ENCODE measurements around the gene TMTC3.
"Not testable (repeated sequence)": the region's sequence is repeated elsewhere in the genome, so short reads cannot be mapped to it uniquely, and the experiment has no call there.

The TMTC3 gene

GRCh38 chr12:88141774-88142609, at the start of gene TMTC3, which contains the start of gene CEP290:
Gene TMTC3 (plus strand): TSS chr12:88142307. CDS start chr12:88148316, 6,009 bp downstream.
Gene CEP290 (minus strand): TSS chr12:88142088. CDS start chr12:88141307, 781 bp downstream.
- peak; percentile 77 to 89 (median 80) for DNase-seq (ENCODE audit: low read depth in 3 of 3)

GRCh38 chr12:88092771-88093170, 49.3 kb upstream of the TMTC3 start:
- no peak for DNase-seq (ENCODE audit: low read depth in 3 of 3)

GRCh38 chr12:88093573-88093972, 48.5 kb upstream of the TMTC3 start:
- DNase-seq (ENCODE audit: low read depth in 3 of 3) = no peak

- DNase-seq (ENCODE audit: low read depth in 3 of 3) = no peak
These were observed 34.1 kb upstream of the TMTC3 start for GRCh38 chr12:88108021-88108420.

GRCh38 chr12:88111074-88111652, 30.9 kb upstream of the TMTC3 start:
- no peak for DNase-seq (ENCODE audit: low read depth in 3 of 3)

- DNase-seq (ENCODE audit: low read depth in 3 of 3) = no peak
These were observed 28.2 kb upstream of the TMTC3 start for GRCh38 chr12:88113871-88114270.

- no peak for DNase-seq (ENCODE audit: low read depth in 3 of 3)
These were observed 19.4 kb upstream of the TMTC3 start for GRCh38 chr12:88122666-88123065.

GRCh38 chr12:88127099-88127498, 15.0 kb upstream of the TMTC3 start:
- no peak for DNase-seq (ENCODE audit: low read depth in 3 of 3)

GRCh38 chr12:88127855-88128254, 14.3 kb upstream of the TMTC3 start:
- no peak for DNase-seq (ENCODE audit: low read depth in 3 of 3)

GRCh38 chr12:88132392-88132791, 9.7 kb upstream of the TMTC3 start:
- no peak for DNase-seq (ENCODE audit: low read depth in 3 of 3)

- DNase-seq (ENCODE audit: low read depth in 3 of 3) = not testable (repeated sequence)
These were observed 8.9 kb upstream of the TMTC3 start for GRCh38 chr12:88133181-88133580.

GRCh38 chr12:88139711-88140110, 2.4 kb upstream of the TMTC3 start:
- DNase-seq (ENCODE audit: low read depth in 3 of 3) = not testable (repeated sequence)

GRCh38 chr12:88141425-88141773, 708 bp upstream of the TMTC3 start:
- DNase-seq (ENCODE audit: low read depth in 3 of 3) = no peak

- DNase-seq (ENCODE audit: low read depth in 3 of 3) = peak in 2 of 3 donors; percentile 3 to 8
These were observed 494 bp downstream of the TMTC3 start for GRCh38 chr12:88142610-88142991.

- DNase-seq (ENCODE audit: low read depth in 3 of 3) = no peak
These were observed 1.9 kb downstream of the TMTC3 start for GRCh38 chr12:88144037-88144436.

- DNase-seq (ENCODE audit: low read depth in 3 of 3) = no peak
These were observed 2.7 kb downstream of the TMTC3 start for GRCh38 chr12:88144546-88145468.

- no peak for DNase-seq (ENCODE audit: low read depth in 3 of 3)
These were observed 3.7 kb downstream of the TMTC3 start for GRCh38 chr12:88145567-88146505.

GRCh38 chr12:88150063-88150462, 8.0 kb downstream of the TMTC3 start:
- no peak for DNase-seq (ENCODE audit: low read depth in 3 of 3)

GRCh38 chr12:88153959-88154358, 11.9 kb downstream of the TMTC3 start:
- DNase-seq (ENCODE audit: low read depth in 3 of 3) = no peak

GRCh38 chr12:88156075-88156654, 14.1 kb downstream of the TMTC3 start:
- no peak for DNase-seq (ENCODE audit: low read depth in 3 of 3)

GRCh38 chr12:88163371-88163770, 21.3 kb downstream of the TMTC3 start:
- DNase-seq (ENCODE audit: low read depth in 3 of 3) = no peak
